ENCODE measurements around the gene CDK14. TPM values are rescaled to one million over a fixed set of nuclear protein-coding genes. Genes with fewer than 3 reads are reported as not detected.

The CDK14 gene
- total and polyA plus RNA-seq, 2 donors (not counting 3 experiments of a cell fraction or from before 2014, with no cell fraction given) = 5.5 to 34.2 TPM

DNA sequence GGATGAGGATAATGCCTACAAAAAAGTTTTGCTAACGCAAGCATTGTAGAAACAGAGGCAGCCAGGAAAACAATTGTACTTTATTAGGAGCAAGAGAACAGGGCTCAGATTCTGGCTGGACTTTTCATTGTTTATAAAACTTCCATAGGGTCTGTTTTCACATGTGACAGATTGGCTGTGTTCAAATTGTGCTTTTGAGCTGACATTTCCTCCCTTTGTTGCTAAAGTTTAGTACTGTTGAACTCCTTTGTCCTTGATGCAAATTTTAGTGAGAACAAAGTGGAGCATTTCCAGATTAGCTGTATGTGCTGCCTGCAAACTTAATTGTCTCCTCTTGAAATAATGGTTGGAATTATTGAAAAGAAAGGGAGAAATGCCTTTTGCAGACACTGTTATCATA, 447.1 kb downstream of the CDK14 start:
- Histone ChIP-seq H3K9ac (replicated peaks; ENCODE audit: extremely low read depth, insufficient read depth, low read length) (no peak overlapping the region), H3K79me2 (ENCODE audit: control insufficient read depth, insufficient read depth, low read length) (no peaks in the 10 kb centered on the region), H2AFZ (ENCODE audit: low read depth, low read length) (no peak overlapping the region), H4K20me1 (replicated peaks; ENCODE audit: control insufficient read depth, extremely low read depth, insufficient read depth, low read length) (no peaks in the 10 kb centered on the region), H3K4me1 (ENCODE audit: control insufficient read depth, extremely low read depth, insufficient read depth, low read length) (no peaks in the 10 kb centered on the region), H3K9me3 (replicated peaks; ENCODE audit: control insufficient read depth, insufficient read depth, low read length) (no peaks in the 10 kb centered on the region), H3K27me3 (ENCODE audit: control insufficient read depth in 2 of 2, insufficient read depth in 2 of 2, low read length in 2 of 2) (no peaks in the 10 kb centered on the region), H3K4me3 (replicated peaks in 1 of 3; ENCODE audit: insufficient read depth in 1 of 3, low read depth in 1 of 3, low read length in 3 of 3) (no peak overlapping the region), H3K4me2 (ENCODE audit: insufficient read depth, low read length) (no peak overlapping the region), H3K9me1 (replicated peaks; ENCODE audit: control insufficient read depth, extremely low read depth, insufficient read depth, low read length) (no peaks in the 10 kb centered on the region), H3K27ac (ENCODE audit: insufficient read depth, low read depth, low read length) (no peak overlapping the region), H3K36me3 (ENCODE audit: control insufficient read depth in 2 of 2, extremely low read depth in 1 of 2, insufficient read depth in 2 of 2, low read length in 2 of 2) (no peaks in the 10 kb centered on the region)
- peak; percentile 86 for FAIRE-seq
- no TSS peak for BruUV-seq (replicated peaks)
- dilution Hi-C loops (cut with MboI; ENCODE audit: extremely low pct_ligation_motif_present, low sequenced_read_pairs) (no loop called here), intact Hi-C loops (cut with micrococcal nuclease) (no loop called here)
- TF ChIP-seq POLR2AphosphoS5 (IDR thresholded peaks at IDR 0.05; ENCODE audit: insufficient read depth, low read depth, low read length) (no peak), MYC (IDR thresholded peaks at IDR 0.05; ENCODE audit: low read depth, low read length) (no peak), POLR2A (IDR thresholded peaks at IDR 0.05; ENCODE audit: low read depth, low read length) (no peak), EZH2 (IDR thresholded peaks at IDR 0.05; ENCODE audit: borderline replicate concordance, low read depth, low read length, severe bottlenecking) (no peak), JUN (IDR thresholded peaks at IDR 0.05; ENCODE audit: borderline replicate concordance, insufficient read depth, insufficient read length, low read depth) (no peak), GATA2 (IDR thresholded peaks at IDR 0.05; ENCODE audit: insufficient read depth, insufficient read length, low read depth, low read length) (no peak), FOS (IDR thresholded peaks at IDR 0.05; ENCODE audit: borderline replicate concordance, insufficient read depth, low read length) (no peak)
- TF ChIP-seq, protein P1, sequence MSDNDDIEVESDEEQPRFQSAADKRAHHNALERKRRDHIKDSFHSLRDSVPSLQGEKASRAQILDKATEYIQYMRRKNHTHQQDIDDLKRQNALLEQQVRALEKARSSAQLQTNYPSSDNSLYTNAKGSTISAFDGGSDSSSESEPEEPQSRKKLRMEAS (IDR thresholded peaks at IDR 0.05; ENCODE audit: insufficient read depth, insufficient read length) = no peak
- TF ChIP-seq, protein P2, sequence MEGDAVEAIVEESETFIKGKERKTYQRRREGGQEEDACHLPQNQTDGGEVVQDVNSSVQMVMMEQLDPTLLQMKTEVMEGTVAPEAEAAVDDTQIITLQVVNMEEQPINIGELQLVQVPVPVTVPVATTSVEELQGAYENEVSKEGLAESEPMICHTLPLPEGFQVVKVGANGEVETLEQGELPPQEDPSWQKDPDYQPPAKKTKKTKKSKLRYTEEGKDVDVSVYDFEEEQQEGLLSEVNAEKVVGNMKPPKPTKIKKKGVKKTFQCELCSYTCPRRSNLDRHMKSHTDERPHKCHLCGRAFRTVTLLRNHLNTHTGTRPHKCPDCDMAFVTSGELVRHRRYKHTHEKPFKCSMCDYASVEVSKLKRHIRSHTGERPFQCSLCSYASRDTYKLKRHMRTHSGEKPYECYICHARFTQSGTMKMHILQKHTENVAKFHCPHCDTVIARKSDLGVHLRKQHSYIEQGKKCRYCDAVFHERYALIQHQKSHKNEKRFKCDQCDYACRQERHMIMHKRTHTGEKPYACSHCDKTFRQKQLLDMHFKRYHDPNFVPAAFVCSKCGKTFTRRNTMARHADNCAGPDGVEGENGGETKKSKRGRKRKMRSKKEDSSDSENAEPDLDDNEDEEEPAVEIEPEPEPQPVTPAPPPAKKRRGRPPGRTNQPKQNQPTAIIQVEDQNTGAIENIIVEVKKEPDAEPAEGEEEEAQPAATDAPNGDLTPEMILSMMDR (IDR thresholded peaks at IDR 0.05; ENCODE audit: extremely low read depth in 1 of 2, insufficient read depth in 1 of 2, low read depth in 1 of 2, low read length in 2 of 2) = no peak
- peak; percentile 75 for DNase-seq (ENCODE audit: low read depth, low spot score)
- ChIA-PET CTCF (interaction anchor here (1.1 kb wide), 1 partner anchor 9 kb away, joined by 4 read pairs; no protein-coding TSS in a partner anchor), POLR2A (no interaction called here)
